Hepatocyte (in vitro differentiated cells): ENCODE data around the gene ADGRD2. TPM values are rescaled to one million over a fixed set of nuclear protein-coding genes. Genes with fewer than 3 reads are reported as not detected.
A peak's percentile ranks its signal among the peaks of the same experiment; 100 is the strongest.

Experiments
- DNase-seq: peaks from one replicate; pipeline ENCODE4 v3.0.0-alpha.2; 2016; ENCODE audit warnings: low spot score
- H2AFZ ChIP-seq: fragments of 200-600 bp; sonication (generic); 2 replicates; pipeline ENCODE4 v1.6.0; 2016; ENCODE audit warnings: antibody characterized with exemption, mild to moderate bottlenecking
- H3K27ac ChIP-seq: fragments of 200-600 bp; sonication (generic); 2 replicates; pipeline ENCODE4 v1.5.1; 2016; ENCODE audit warnings: mild to moderate bottlenecking
- H3K27me3 ChIP-seq: fragments of 200-600 bp; sonication (generic); 2 replicates; pipeline ENCODE4 v1.6.1; 2016
- H3K36me3 ChIP-seq: fragments of 200-600 bp; sonication (generic); replicated peaks from 2 replicates; pipeline ENCODE4 v1.5.1; 2016; ENCODE audit warnings: low read depth; ENCODE audit not compliant: insufficient read depth
- H3K4me1 ChIP-seq: fragments of 200-600 bp; sonication (generic); 2 replicates; pipeline ENCODE4 v1.5.1; 2016; ENCODE audit warnings: mild to moderate bottlenecking, moderate library complexity; ENCODE audit not compliant: insufficient read depth
- H3K4me2 ChIP-seq: fragments of 200-600 bp; sonication (generic); 2 replicates; pipeline ENCODE4 v1.6.0; 2016
- H3K4me3 ChIP-seq: fragments of 200-600 bp; sonication (generic); 2 replicates; pipeline ENCODE4 v1.5.1; 2016; ENCODE audit warnings: mild to moderate bottlenecking
- H3K79me2 ChIP-seq: fragments of 200-600 bp; sonication (generic); 2 replicates; pipeline ENCODE4 v1.6.0; 2017; ENCODE audit warnings: mild to moderate bottlenecking
- H3K9me2 ChIP-seq: fragments of 200-600 bp; sonication (generic); replicated peaks from 2 replicates; pipeline ENCODE4 v1.6.0; 2017; ENCODE audit warnings: mild to moderate bottlenecking; ENCODE audit not compliant: insufficient read depth
- H3K9me3 ChIP-seq: fragments of 200-600 bp; sonication (generic); 2 replicates; pipeline ENCODE4 v1.5.1; 2016; ENCODE audit warnings: low read depth, mild to moderate bottlenecking
- H4K20me1 ChIP-seq: fragments of 200-600 bp; sonication (generic); 2 replicates; pipeline ENCODE4 v1.6.0; 2016; ENCODE audit warnings: mild to moderate bottlenecking; ENCODE audit not compliant: insufficient read depth, poor library complexity, severe bottlenecking
- EZH2 ChIP-seq: fragments of 200-600 bp; sonication (generic); IDR thresholded peaks from 2 replicates; pipeline ENCODE4 v1.6.1; 2016; ENCODE audit warnings: antibody characterized with exemption, mild to moderate bottlenecking, borderline replicate concordance
- EZH2phosphoT487 ChIP-seq: fragments of 200-600 bp; sonication (generic); IDR thresholded peaks from one replicate; pipeline ENCODE4 v1.6.1; 2018; ENCODE audit warnings: antibody characterized with exemption, mild to moderate bottlenecking, low read depth, moderate library complexity; ENCODE audit not compliant: unreplicated experiment, severe bottlenecking
- WGBS: methylation state at CpG from one replicate; pipeline ENCODE4 v1.1.6; 2016; ENCODE audit warnings: low lambda C conversion rate; ENCODE audit errors: missing lambda C conversion rate; 5-methylcytosine and 5-hydroxymethylcytosine counted together
- polyA plus RNA-seq: library from polyadenylated mRNA; unstranded; fragments of >200 nt; fragmentation: Nextera tagmentation; extraction: Ambion mirVana; gene quantifications from 2 replicates; pipeline ENCODE4 v1.2.1, GENCODE V29; 2016
- total RNA-seq: library from RNA; depleted of rRNA; stranded (reverse); fragments of >200 nt; gene quantifications from 2 replicates; pipeline ENCODE4 v1.2.3, GENCODE V29; 2014
- TF ChIP-seq, protein P1 (sequence below): fragments of 200-600 bp; sonication (generic); IDR thresholded peaks from 2 replicates; pipeline ENCODE4 v1.5.1; 2016; ENCODE audit warnings: antibody characterized with exemption, mild to moderate bottlenecking; ENCODE audit not compliant: poor library complexity

The ADGRD2 gene
- total and polyA plus RNA-seq, 2 experiments from 2014 or later: not detected

DNA sequence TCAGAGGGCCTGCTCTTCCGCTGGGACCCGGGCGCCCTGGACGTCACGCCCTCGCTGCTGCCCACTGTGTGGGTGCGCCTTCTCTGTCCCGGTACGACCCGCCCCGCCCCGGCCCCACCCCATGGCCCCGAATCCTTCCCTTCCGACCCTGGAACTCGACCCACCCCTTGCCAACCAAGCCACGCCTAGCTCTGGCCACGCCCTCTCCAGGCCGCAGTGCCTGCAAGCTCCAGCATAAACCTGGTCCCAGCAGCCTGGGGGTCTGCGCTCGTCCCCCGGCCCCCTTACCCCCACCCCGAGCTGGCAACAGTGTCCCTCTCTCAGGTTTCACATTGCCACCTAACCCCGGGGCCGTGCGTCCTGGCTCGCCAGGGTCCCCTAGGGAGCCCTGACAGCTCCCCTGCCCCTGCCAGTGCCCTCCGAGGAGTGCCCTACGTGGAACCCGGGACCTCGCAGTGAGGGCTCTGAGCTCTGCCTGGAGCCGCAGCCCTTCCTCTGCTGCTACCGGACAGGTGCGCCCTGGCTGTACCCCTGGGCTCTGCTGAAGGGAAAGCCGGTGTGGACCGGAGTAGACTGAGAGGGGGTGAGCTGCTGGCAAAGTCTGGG is 3.4 kb downstream of the ADGRD2 start:
- H3K9me3 ChIP-seq: no peaks in the 10 kb centered on the region
- DNase-seq: no peak
- H3K36me3 ChIP-seq: no peaks in the 10 kb centered on the region
- peak overlapping the region; percentile 77 for H3K4me2 ChIP-seq
- no peak for TF ChIP-seq EZH2
- TF ChIP-seq, protein P1, sequence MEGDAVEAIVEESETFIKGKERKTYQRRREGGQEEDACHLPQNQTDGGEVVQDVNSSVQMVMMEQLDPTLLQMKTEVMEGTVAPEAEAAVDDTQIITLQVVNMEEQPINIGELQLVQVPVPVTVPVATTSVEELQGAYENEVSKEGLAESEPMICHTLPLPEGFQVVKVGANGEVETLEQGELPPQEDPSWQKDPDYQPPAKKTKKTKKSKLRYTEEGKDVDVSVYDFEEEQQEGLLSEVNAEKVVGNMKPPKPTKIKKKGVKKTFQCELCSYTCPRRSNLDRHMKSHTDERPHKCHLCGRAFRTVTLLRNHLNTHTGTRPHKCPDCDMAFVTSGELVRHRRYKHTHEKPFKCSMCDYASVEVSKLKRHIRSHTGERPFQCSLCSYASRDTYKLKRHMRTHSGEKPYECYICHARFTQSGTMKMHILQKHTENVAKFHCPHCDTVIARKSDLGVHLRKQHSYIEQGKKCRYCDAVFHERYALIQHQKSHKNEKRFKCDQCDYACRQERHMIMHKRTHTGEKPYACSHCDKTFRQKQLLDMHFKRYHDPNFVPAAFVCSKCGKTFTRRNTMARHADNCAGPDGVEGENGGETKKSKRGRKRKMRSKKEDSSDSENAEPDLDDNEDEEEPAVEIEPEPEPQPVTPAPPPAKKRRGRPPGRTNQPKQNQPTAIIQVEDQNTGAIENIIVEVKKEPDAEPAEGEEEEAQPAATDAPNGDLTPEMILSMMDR: no peak
- TF ChIP-seq EZH2phosphoT487: no peak
- WGBS: 57% methylated on average over 23 of the region's 35 CpGs
- no peak overlapping the region for H3K27ac ChIP-seq
- H3K9me2 ChIP-seq: no peaks in the 10 kb centered on the region
- H4K20me1 ChIP-seq: no peaks in the 10 kb centered on the region
- no peak overlapping the region for H3K4me3 ChIP-seq
- no peak overlapping the region for H2AFZ ChIP-seq
- H3K4me1 ChIP-seq: peaks cover 8% of the 10 kb centered on the region
- no peaks in the 10 kb centered on the region for H3K79me2 ChIP-seq
- H3K27me3 ChIP-seq: peaks cover 28% of the 10 kb centered on the region

DNA sequence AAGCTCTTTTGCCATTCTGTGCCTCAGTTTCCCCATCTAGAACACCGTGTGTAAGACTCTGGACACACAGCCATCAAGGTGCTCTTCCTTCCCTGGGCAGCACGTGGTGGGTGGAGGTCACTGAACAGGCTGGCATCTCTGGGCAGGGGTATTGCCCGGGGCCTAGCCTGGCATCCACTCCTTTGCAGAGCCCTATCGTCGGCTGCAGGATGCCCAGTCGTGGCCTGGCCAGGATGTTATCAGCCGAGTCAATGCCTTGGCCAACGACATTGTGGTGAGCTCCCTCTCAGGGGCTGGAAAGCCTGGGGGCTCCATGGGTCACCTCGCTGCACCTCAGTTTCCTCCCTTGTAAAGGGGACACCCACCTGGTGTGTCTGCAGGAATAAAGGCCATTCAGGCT is 4.0 kb downstream of the ADGRD2 start:
- no peak overlapping the region for H3K4me2 ChIP-seq
- H3K9me3 ChIP-seq: no peaks in the 10 kb centered on the region

DNA sequence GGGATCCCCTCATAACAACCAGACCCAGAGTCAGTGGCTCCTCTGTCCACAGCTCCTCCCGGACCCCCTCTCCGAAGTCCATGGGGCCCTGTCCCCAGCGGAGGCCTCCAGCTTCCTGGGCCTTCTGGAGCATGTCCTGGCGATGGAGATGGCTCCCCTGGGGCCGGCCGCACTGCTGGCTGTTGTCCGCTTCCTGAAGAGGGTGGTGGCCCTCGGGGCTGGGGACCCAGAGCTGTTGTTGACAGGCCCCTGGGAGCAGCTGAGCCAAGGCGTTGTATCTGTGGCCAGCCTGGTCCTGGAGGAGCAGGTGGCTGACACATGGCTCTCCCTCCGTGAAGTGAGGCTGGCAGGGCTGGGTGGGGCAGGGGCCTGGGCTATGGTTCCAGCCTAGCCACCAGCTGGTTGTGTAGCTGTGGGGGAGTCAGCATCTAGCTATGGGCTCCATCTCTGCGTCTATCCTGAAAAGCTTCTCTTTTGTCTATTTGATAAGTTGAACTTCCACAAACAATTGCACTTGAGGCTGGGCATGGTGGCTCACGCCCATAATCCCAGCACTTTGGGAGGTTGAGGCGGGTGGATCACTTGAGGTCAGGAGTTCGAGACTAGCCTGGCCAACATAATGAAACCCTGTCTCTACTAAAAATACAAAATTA is 4.7 kb downstream of the ADGRD2 start:
- TF ChIP-seq EZH2phosphoT487: no peak
- TF ChIP-seq EZH2: no peak
- TF ChIP-seq, protein P1: no peak
- H3K4me1 ChIP-seq: peaks cover 8% of the 10 kb centered on the region
- WGBS: 88% methylated on average over 14 of the region's 14 CpGs
- no peak for DNase-seq
- no peaks in the 10 kb centered on the region for H3K9me2 ChIP-seq
- no peak overlapping the region for H3K4me3 ChIP-seq
- no peak overlapping the region for H3K27ac ChIP-seq
- H3K9me3 ChIP-seq: no peaks in the 10 kb centered on the region
- no peak overlapping the region for H2AFZ ChIP-seq
- peaks cover 28% of the 10 kb centered on the region for H3K27me3 ChIP-seq
- no peaks in the 10 kb centered on the region for H4K20me1 ChIP-seq
- H3K36me3 ChIP-seq: no peaks in the 10 kb centered on the region
- no peaks in the 10 kb centered on the region for H3K79me2 ChIP-seq
- no peak overlapping the region for H3K4me2 ChIP-seq

More for the DNA sequence above, 4.0 kb downstream of the ADGRD2 start:
- Histone ChIP-seq H3K27me3 (peaks cover 28% of the 10 kb centered on the region), H3K4me1 (peaks cover 8% of the 10 kb centered on the region), H3K4me3 (no peak overlapping the region), H2AFZ (no peak overlapping the region), H3K36me3 (no peaks in the 10 kb centered on the region), H3K79me2 (no peaks in the 10 kb centered on the region), H3K9me2 (no peaks in the 10 kb centered on the region), H4K20me1 (no peaks in the 10 kb centered on the region), H3K27ac (no peak overlapping the region)
- no peak for TF ChIP-seq EZH2phosphoT487
- TF ChIP-seq EZH2: no peak
- TF ChIP-seq, protein P1: no peak
- 93% methylated on average over 9 of the region's 9 CpGs for WGBS
- no peak for DNase-seq
